ENCODE results near the gene AGAP3.
A peak's percentile ranks its signal among the peaks of the same experiment; 100 is the strongest.

Gene AGAP3

GRCh38 chr7:151174246-151175046, 88.2 kb downstream of the AGAP3 start:
- no peak overlapping the region for H2AFZ ChIP-seq (ENCODE audit: low read length)

GRCh38 chr7:151175047-151175792, 88.9 kb downstream of the AGAP3 start:
- H2BK15ac ChIP-seq (ENCODE audit: low read length): peak overlapping the region; percentile 77
- H3K14ac ChIP-seq (ENCODE audit: low read length): no peak overlapping the region
- no peak overlapping the region for H3K4me3 ChIP-seq (ENCODE audit: low read length in 2 of 2)
- H3K9ac ChIP-seq (ENCODE audit: low read depth, low read length, poor library complexity): no peak overlapping the region
- H3K27ac ChIP-seq (replicated peaks; ENCODE audit: low read length): no peak overlapping the region
- H3K4me2 ChIP-seq (ENCODE audit: insufficient read depth, low read length, poor library complexity, severe bottlenecking): no peak overlapping the region
- H3K4ac ChIP-seq (ENCODE audit: low read length): no peak overlapping the region
- no peak overlapping the region for H2BK12ac ChIP-seq (ENCODE audit: low read length)
- WGBS, 2 donors (ENCODE audit: extremely low coverage in 2 of 2, insufficient read length in 2 of 2, insufficient replicate concordance in 1 of 2): no CpG with 5 or more reads among the region's 16 CpGs
- DNase-seq (ENCODE audit: low spot score): no peak
- H2AK5ac ChIP-seq (ENCODE audit: low read depth, low read length): peak overlapping the region; percentile 42
- no peaks in the 10 kb centered on the region for H3K79me1 ChIP-seq (ENCODE audit: low read depth, low read length)
- H3K23ac ChIP-seq (ENCODE audit: low read depth, low read length, poor library complexity): peak overlapping the region; percentile 81
- H3K36me3 ChIP-seq (replicated peaks in 1 of 2; ENCODE audit: control insufficient read depth in 2 of 2, insufficient read depth in 2 of 2, low read length in 2 of 2): no peaks in the 10 kb centered on the region
- H3K9me3 ChIP-seq (replicated peaks in 1 of 2; ENCODE audit: control insufficient read depth in 2 of 2, insufficient read depth in 1 of 2, low read depth in 1 of 2, low read length in 2 of 2): peaks cover 0 to 12% of the 10 kb centered on the region in 2 donors
- H2BK120ac ChIP-seq (ENCODE audit: low read depth, low read length): no peak overlapping the region
- H2AFZ ChIP-seq (ENCODE audit: low read length): no peak overlapping the region
- H4K91ac ChIP-seq (ENCODE audit: low read depth, low read length, poor library complexity): no peak overlapping the region
- peaks cover 2 to 50% (median 19%) of the 10 kb centered on the region in 3 experiments for H3K27me3 ChIP-seq (ENCODE audit: control insufficient read depth in 3 of 3, insufficient read depth in 3 of 3, low read depth in 1 of 3, low read length in 3 of 3)
- no peak overlapping the region for H2BK5ac ChIP-seq (ENCODE audit: low read length)
- H3K4me1 ChIP-seq (ENCODE audit: control insufficient read depth in 2 of 2, insufficient read depth in 1 of 2, low read depth in 1 of 2, low read length in 2 of 2): peaks cover 0 to 3% of the 10 kb centered on the region in 2 donors
- H4K8ac ChIP-seq (ENCODE audit: low read depth, low read length): no peak overlapping the region
- no peak overlapping the region for H3K18ac ChIP-seq (ENCODE audit: low read length)

More at GRCh38 chr7:151174246-151175046, 88.2 kb downstream of the AGAP3 start:
- Histone ChIP-seq H3K4me2 (ENCODE audit: insufficient read depth, low read length, poor library complexity, severe bottlenecking) (no peak overlapping the region), H2BK5ac (ENCODE audit: low read length) (no peak overlapping the region), H3K27me3 (ENCODE audit: control insufficient read depth in 3 of 3, insufficient read depth in 3 of 3, low read depth in 1 of 3, low read length in 3 of 3) (peaks cover 2 to 54% (median 22%) of the 10 kb centered on the region in 3 experiments), H3K79me1 (ENCODE audit: low read depth, low read length) (no peaks in the 10 kb centered on the region), H3K36me3 (replicated peaks in 1 of 2; ENCODE audit: control insufficient read depth in 2 of 2, insufficient read depth in 2 of 2, low read length in 2 of 2) (no peaks in the 10 kb centered on the region), H2AK5ac (ENCODE audit: low read depth, low read length) (peak overlapping the region; percentile 26), H3K9me3 (replicated peaks in 1 of 2; ENCODE audit: control insufficient read depth in 2 of 2, insufficient read depth in 1 of 2, low read depth in 1 of 2, low read length in 2 of 2) (peaks cover 0 to 12% of the 10 kb centered on the region in 2 donors), H3K9ac (ENCODE audit: low read depth, low read length, poor library complexity) (peak overlapping the region; percentile 33), H4K91ac (ENCODE audit: low read depth, low read length, poor library complexity) (no peak overlapping the region), H3K18ac (ENCODE audit: low read length) (no peak overlapping the region), H3K4me1 (ENCODE audit: control insufficient read depth in 2 of 2, insufficient read depth in 1 of 2, low read depth in 1 of 2, low read length in 2 of 2) (peaks cover 0 to 3% of the 10 kb centered on the region in 2 donors), H4K8ac (ENCODE audit: low read depth, low read length) (no peak overlapping the region), H3K14ac (ENCODE audit: low read length) (no peak overlapping the region), H3K4ac (ENCODE audit: low read length) (no peak overlapping the region), H2BK12ac (ENCODE audit: low read length) (no peak overlapping the region), H2BK120ac (ENCODE audit: low read depth, low read length) (no peak overlapping the region), H3K23ac (ENCODE audit: low read depth, low read length, poor library complexity) (peak overlapping the region; percentile 39), H3K4me3 (ENCODE audit: low read length in 2 of 2) (no peak overlapping the region), H3K27ac (replicated peaks; ENCODE audit: low read length) (no peak overlapping the region), H2BK15ac (ENCODE audit: low read length) (no peak overlapping the region)
- no CpG with 5 or more reads among the region's 77 CpGs for WGBS, 2 donors (ENCODE audit: extremely low coverage in 2 of 2, insufficient read length in 2 of 2, insufficient replicate concordance in 1 of 2)
- DNase-seq (ENCODE audit: low spot score): no peak

- Histone ChIP-seq H2AFZ (ENCODE audit: low read length) (no peak overlapping the region), H3K27me3 (ENCODE audit: control insufficient read depth in 3 of 3, insufficient read depth in 3 of 3, low read depth in 1 of 3, low read length in 3 of 3) (peaks cover 2 to 52% (median 19%) of the 10 kb centered on the region in 3 experiments), H4K91ac (ENCODE audit: low read depth, low read length, poor library complexity) (no peak overlapping the region), H2BK12ac (ENCODE audit: low read length) (peak overlapping the region; percentile 3), H2BK5ac (ENCODE audit: low read length) (no peak overlapping the region), H3K4me1 (ENCODE audit: control insufficient read depth in 2 of 2, insufficient read depth in 1 of 2, low read depth in 1 of 2, low read length in 2 of 2) (peaks cover 0 to 3% of the 10 kb centered on the region in 2 donors), H3K18ac (ENCODE audit: low read length) (peak overlapping the region; percentile 68), H3K14ac (ENCODE audit: low read length) (no peak overlapping the region), H3K9me3 (replicated peaks in 1 of 2; ENCODE audit: control insufficient read depth in 2 of 2, insufficient read depth in 1 of 2, low read depth in 1 of 2, low read length in 2 of 2) (peaks cover 0 to 12% of the 10 kb centered on the region in 2 donors), H3K4me2 (ENCODE audit: insufficient read depth, low read length, poor library complexity, severe bottlenecking) (no peak overlapping the region), H2AK5ac (ENCODE audit: low read depth, low read length) (peak overlapping the region; percentile 42), H3K36me3 (replicated peaks in 1 of 2; ENCODE audit: control insufficient read depth in 2 of 2, insufficient read depth in 2 of 2, low read length in 2 of 2) (no peaks in the 10 kb centered on the region), H3K9ac (ENCODE audit: low read depth, low read length, poor library complexity) (no peak overlapping the region), H3K79me1 (ENCODE audit: low read depth, low read length) (no peaks in the 10 kb centered on the region), H2BK120ac (ENCODE audit: low read depth, low read length) (no peak overlapping the region), H3K27ac (replicated peaks; ENCODE audit: low read length) (no peak overlapping the region), H2BK15ac (ENCODE audit: low read length) (peak overlapping the region; percentile 77), H3K23ac (ENCODE audit: low read depth, low read length, poor library complexity) (peak overlapping the region; percentile 31), H3K4ac (ENCODE audit: low read length) (no peak overlapping the region), H4K8ac (ENCODE audit: low read depth, low read length) (no peak overlapping the region), H3K4me3 (ENCODE audit: low read length in 2 of 2) (no peak overlapping the region)
- WGBS, 2 donors (ENCODE audit: extremely low coverage in 2 of 2, insufficient read length in 2 of 2, insufficient replicate concordance in 1 of 2): no CpG with 5 or more reads among the region's 23 CpGs
- DNase-seq (ENCODE audit: low spot score): no peak
Observed at GRCh38 chr7:151175793-151176311, 89.6 kb downstream of the AGAP3 start.

GRCh38 chr7:151176401-151176800, 90.1 kb downstream of the AGAP3 start:
- Histone ChIP-seq H3K4ac (ENCODE audit: low read length) (no peak overlapping the region), H3K23ac (ENCODE audit: low read depth, low read length, poor library complexity) (no peak overlapping the region), H4K8ac (ENCODE audit: low read depth, low read length) (no peak overlapping the region), H3K36me3 (replicated peaks in 1 of 2; ENCODE audit: control insufficient read depth in 2 of 2, insufficient read depth in 2 of 2, low read length in 2 of 2) (no peaks in the 10 kb centered on the region), H3K14ac (ENCODE audit: low read length) (no peak overlapping the region), H3K9me3 (replicated peaks in 1 of 2; ENCODE audit: control insufficient read depth in 2 of 2, insufficient read depth in 1 of 2, low read depth in 1 of 2, low read length in 2 of 2) (peaks cover 0 to 12% of the 10 kb centered on the region in 2 donors), H3K4me1 (ENCODE audit: control insufficient read depth in 2 of 2, insufficient read depth in 1 of 2, low read depth in 1 of 2, low read length in 2 of 2) (peaks cover 0 to 3% of the 10 kb centered on the region in 2 donors), H2BK12ac (ENCODE audit: low read length) (no peak overlapping the region), H3K27me3 (ENCODE audit: control insufficient read depth in 3 of 3, insufficient read depth in 3 of 3, low read depth in 1 of 3, low read length in 3 of 3) (peaks cover 2 to 50% (median 19%) of the 10 kb centered on the region in 3 experiments), H2BK120ac (ENCODE audit: low read depth, low read length) (no peak overlapping the region), H3K4me2 (ENCODE audit: insufficient read depth, low read length, poor library complexity, severe bottlenecking) (no peak overlapping the region), H2AK5ac (ENCODE audit: low read depth, low read length) (no peak overlapping the region), H4K91ac (ENCODE audit: low read depth, low read length, poor library complexity) (no peak overlapping the region), H2AFZ (ENCODE audit: low read length) (no peak overlapping the region), H3K27ac (replicated peaks; ENCODE audit: low read length) (no peak overlapping the region), H2BK5ac (ENCODE audit: low read length) (no peak overlapping the region), H3K18ac (ENCODE audit: low read length) (no peak overlapping the region), H3K4me3 (ENCODE audit: low read length in 2 of 2) (no peak overlapping the region), H2BK15ac (ENCODE audit: low read length) (no peak overlapping the region), H3K9ac (ENCODE audit: low read depth, low read length, poor library complexity) (no peak overlapping the region), H3K79me1 (ENCODE audit: low read depth, low read length) (no peaks in the 10 kb centered on the region)
- WGBS, 2 donors (ENCODE audit: extremely low coverage in 2 of 2, insufficient read length in 2 of 2, insufficient replicate concordance in 1 of 2): no CpG with 5 or more reads among the region's 9 CpGs
- no peak for DNase-seq (ENCODE audit: low spot score)

Data from neuronal stem cell (in vitro differentiated cells).